Brain pericyte (primary cell): Measurements from ENCODE around the gene DIRAS1.
"Not testable (repeated sequence)": the region's sequence is repeated elsewhere in the genome, so short reads cannot be mapped to it uniquely, and the experiment has no call there.

ENCODE experiments used
- DNase-seq: peaks from one replicate; pipeline ENCODE4 v3.0.0-alpha.2; 2012; ENCODE audit warnings: low read depth, low spot score

DIRAS1 gene

DNA sequence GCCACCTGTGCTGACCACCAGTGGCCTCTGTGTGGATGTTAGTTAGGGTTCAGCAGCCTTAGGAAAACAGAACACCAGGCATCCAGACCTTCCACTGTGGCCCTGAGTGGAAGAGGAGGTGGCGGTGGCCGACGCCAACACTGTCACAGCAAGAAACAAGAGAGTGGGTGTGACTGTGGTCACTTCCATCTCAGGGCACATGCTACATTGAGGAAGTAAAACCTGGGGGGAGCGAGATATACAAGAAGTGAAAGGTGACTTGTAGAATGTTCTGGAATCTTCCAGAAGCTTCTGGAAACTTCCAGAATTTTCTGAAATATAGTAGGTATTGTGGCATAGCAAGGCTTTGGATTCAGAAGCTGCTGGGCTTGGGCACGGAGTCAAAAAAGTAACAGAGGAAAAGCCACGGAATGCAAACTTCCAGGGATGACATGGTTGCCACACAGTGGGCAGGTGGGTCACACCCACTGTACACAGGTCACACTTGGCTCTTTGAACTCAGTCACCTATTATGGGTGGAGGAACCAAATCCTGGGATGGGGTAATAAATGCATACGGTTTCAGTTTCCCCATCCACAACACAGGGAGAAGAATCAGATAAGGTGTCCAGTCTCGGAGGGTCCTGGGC is 43.0 kb downstream of the DIRAS1 start:
- DNase-seq: no peak

DNA sequence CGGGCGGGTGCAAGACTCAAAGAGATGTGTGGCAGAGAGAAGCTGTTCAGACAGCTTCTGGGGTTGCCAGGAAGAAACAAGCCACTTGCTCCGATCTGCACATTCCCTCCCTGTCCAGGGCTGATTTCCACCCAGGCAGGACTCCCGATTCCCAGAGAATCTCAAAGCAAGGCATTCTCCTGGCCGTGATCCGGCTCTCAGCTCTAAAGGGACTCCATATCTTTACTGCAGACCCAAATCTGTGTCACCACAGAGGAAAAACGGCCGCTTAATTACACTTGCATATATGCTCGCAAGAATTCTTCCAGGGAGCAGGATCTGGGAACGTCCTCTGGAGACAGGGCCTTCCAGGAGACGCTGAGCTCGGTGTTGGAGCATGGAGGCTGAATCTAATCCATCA is 44.3 kb downstream of the DIRAS1 start:
- no peak for DNase-seq

DNA sequence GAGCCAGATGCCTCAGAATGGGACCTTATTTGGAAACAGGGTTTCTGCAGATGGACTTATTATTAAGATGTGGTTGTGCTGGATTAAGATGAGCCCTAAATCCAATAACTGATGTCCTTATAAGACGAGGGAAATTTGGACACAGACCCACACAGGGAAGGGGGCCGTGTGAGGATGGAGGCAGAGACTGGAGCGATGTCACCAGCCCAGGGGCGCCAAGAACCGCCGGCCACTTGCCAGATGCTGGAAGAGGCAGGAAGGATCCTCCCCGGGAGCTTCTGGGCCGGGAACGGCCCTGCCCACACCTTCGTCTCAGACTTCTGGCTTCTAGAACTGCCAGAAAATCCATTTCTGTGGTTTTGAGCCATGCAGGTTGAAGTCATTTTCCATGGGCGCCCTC is 45.3 kb downstream of the DIRAS1 start:
- DNase-seq: no peak

DNA sequence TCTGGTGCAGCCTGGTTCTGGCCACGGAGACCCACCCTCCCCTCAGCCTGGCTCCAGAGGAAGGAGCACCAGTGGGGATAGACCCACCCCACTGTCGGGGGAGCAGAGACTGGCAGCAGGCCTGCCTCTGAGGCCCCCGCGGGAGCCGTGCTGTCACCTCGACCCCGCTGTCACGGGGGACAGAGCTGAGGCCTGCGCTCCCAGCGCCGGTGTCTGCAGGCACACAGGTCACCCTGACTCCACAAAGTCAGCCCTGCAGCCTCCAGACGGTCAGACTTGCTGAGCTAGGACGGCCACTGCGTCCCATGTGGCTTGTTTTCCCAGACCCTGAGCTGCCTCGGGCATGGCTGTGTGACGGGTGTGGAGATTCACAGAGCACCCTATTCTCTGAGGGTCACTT is 51.0 kb downstream of the DIRAS1 start:
- no peak for DNase-seq

DNA sequence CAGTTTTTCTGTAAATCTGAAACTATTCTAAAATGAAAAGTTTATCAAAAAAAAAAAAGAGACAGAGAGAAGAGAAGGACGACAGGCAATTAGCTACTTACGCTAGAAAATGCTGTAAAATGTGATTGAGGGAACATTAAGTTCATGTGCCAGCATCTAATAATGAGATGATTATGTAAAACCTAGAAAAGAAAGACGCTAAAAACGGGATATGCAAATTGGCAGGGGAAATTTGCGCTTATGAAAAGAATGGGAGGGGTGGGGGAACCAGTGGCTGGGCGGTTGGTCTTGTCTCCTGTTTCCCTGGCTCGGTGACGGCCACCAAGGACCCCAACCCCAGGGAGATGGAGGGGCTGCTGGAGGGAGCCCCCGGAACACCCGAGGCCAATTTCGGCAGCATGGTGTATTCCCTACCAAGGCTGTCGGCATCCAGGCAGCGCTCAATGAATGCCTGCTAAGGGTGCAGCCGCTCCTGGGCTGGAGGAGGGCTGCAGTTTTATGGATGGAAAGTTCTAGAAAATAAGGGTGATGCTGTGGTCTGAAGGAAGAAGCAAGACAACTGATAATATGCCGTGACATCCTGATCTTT is 52.9 kb downstream of the DIRAS1 start:
- no peak for DNase-seq

DNA sequence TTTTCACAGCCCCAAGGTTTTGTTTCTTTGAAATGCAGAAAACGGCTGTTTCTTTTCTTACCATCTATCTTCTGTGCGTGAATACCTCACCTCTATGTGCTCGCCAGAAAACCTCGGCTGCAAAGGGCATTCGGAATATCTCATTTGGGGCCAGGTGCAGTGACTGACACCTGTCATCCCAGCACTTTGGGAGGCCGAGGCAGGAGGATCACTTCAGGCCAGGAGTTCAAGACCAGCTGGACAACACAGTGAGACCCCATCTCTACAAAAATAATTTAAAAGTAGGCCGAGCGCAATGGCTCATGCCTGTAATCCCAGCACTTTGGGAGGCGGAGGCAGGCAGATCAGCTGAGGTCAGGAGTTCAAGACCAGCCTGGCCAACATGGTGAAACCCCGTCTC is 53.8 kb downstream of the DIRAS1 start:
- not testable (repeated sequence) for DNase-seq

DNA sequence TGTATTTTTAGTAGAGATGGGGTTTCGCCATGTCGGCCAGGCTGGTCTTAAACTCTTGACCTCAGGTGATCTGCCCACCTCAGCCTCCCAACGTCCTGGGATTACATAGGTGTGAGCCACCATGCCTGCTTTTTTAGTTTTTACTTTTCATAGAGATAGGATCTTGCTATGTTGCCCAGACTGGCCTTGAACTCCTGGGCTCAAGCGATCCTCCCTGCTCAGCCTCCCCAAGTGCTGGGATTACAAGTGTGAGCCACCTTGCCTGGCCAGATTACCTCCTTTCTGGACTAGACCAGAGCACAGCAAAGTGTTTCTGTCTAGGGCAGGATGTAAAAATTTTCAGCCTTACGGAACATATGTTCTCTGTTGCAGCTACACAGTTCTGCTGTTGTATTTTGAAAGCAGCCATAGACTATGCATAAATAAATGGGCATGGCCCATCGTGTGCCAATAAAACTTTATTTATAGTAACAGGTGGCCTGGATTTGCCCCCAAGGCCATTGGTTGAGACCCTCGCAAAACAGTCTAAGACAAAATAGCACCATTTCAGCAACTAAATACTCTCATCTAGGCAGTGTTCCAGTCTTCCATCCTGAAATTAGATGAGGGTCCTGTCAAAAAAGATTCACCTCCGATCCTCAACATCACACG is 54.7 kb downstream of the DIRAS1 start:
- DNase-seq: no peak

DNA sequence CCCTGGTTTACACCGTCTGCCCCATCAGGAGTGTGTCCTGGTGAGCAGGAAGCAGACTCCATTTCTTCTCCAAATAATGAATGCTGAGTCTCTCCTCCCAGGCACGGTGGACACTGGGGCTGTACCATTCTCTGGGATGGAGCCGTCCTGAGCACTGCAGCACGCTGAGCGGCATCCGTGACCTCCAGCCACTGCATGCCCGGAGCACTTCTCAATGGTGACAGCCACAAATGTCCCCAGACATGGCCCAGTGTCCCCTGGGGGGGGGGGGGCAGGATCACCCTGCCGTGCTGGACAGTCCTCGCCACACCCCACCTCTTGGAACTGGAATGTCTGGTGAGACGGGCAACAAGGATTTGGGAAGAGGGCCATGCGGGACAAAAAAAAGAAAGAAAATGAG is 56.1 kb downstream of the DIRAS1 start:
- no peak for DNase-seq
